B cell (primary cell): Measurements from ENCODE around the gene MYO1H. TPM values are rescaled to one million over a fixed set of nuclear protein-coding genes. Genes with fewer than 3 reads are reported as not detected.

Source experiments
- ATAC-seq: fragments of 200-7000 bp; cut with Tn5 transposase; one replicate; pipeline ENCODE4 v1.10.0; 2021; ENCODE audit warnings: low read depth, mild to moderate bottlenecking, moderate number of reproducible peaks, moderate library complexity
- CTCF ChIA-PET: fragments of 350-600 bp; sonication (Branson Sonifier 250); formaldehyde crosslinking; loops from one replicate; lab custom pipeline; 2021; ENCODE audit warnings: antibody characterized with exemption, inconsistent platforms; lab: Charles Lee
- POLR2A ChIA-PET: fragments of 350-600 bp; sonication (Branson Sonifier 250); formaldehyde crosslinking; loops from one replicate; lab custom pipeline; 2021; ENCODE audit warnings: antibody characterized with exemption; lab: Charles Lee
- DNase-seq: peaks from one replicate; pipeline ENCODE4 v3.0.0; 2013
- H2AFZ ChIP-seq: 2 replicates; pipeline ENCODE4 v1.6.1; 2012; ENCODE audit warnings: mild to moderate bottlenecking, low read depth, low read length; ENCODE audit not compliant: insufficient read depth, poor library complexity, severe bottlenecking
- H3K27ac ChIP-seq, 2 donors: 1 replicate in 1 of 2; 2 replicates in 1 of 2; pipeline ENCODE4 v1.5.1; 2012 to 2013; ENCODE audit warnings: low read length in 2 of 2, mild to moderate bottlenecking in 2 of 2, moderate library complexity in 1 of 2
- H3K27me3 ChIP-seq, 4 experiments: fragments of 200-600 bp in 1 of 4; sonication (generic) in 1 of 4; replicated peaks in 1 of 4; 1 replicate in 2 of 4; 2 replicates in 2 of 4; pipeline versions ENCODE4 v1.6.1 to v1.7.0; 2013 to 2016; ENCODE audit warnings: low read length in 3 of 4, mild to moderate bottlenecking in 2 of 4, mixed read lengths in 1 of 4, moderate library complexity in 1 of 4; ENCODE audit not compliant: insufficient read depth in 4 of 4, control insufficient read depth in 3 of 4; ENCODE audit errors: control extremely low read depth in 1 of 4
- H3K36me3 ChIP-seq, 2 experiments: replicated peaks in 1 of 2; 1 replicate in 1 of 2; 2 replicates in 1 of 2; pipeline versions ENCODE4 v1.6.1 to v1.7.1; 2013; ENCODE audit warnings: low read length in 1 of 2; ENCODE audit not compliant: insufficient read depth in 2 of 2, control insufficient read depth in 1 of 2; ENCODE audit errors: control extremely low read depth in 1 of 2, extremely low read depth in 1 of 2
- H3K4me1 ChIP-seq, 2 donors: fragments of 200-600 bp in 1 of 2; sonication (generic) in 1 of 2; 1 replicate in 1 of 2; 2 replicates in 1 of 2; pipeline versions ENCODE4 v1.5.1 to v1.6.1; 2013 to 2017; ENCODE audit warnings: low read length in 2 of 2; ENCODE audit not compliant: control insufficient read depth in 2 of 2, insufficient read depth in 2 of 2
- H3K4me2 ChIP-seq: replicated peaks from 2 replicates; pipeline ENCODE3; 2012; ENCODE audit warnings: mild to moderate bottlenecking, low read depth, low read length; ENCODE audit not compliant: poor library complexity, severe bottlenecking
- H3K4me3 ChIP-seq, 5 experiments: fragments of 200-600 bp in 1 of 5; sonication (generic) in 1 of 5; 1 replicate in 3 of 5; 2 replicates in 2 of 5; pipeline versions ENCODE4 v1.5.1 to v1.7.0; 2011 to 2016; ENCODE audit warnings: low read length in 4 of 5, mild to moderate bottlenecking in 4 of 5, low read depth in 2 of 5, control low read depth in 1 of 5, moderate library complexity in 1 of 5; ENCODE audit not compliant: insufficient read depth in 1 of 5; ENCODE audit errors: control extremely low read depth in 1 of 5, extremely low read depth in 1 of 5
- H3K79me2 ChIP-seq: fragments of 200-600 bp; sonication (generic); one replicate; pipeline ENCODE4 v1.6.0; 2016; ENCODE audit warnings: low read length; ENCODE audit not compliant: control insufficient read depth, insufficient read depth
- H3K9ac ChIP-seq: fragments of 200-600 bp; sonication (generic); 2 replicates; pipeline ENCODE4 v1.6.1; 2017; ENCODE audit warnings: mild to moderate bottlenecking, low read length, moderate library complexity
- H3K9me3 ChIP-seq, 3 donors: one replicate each; pipeline versions ENCODE4 v1.6.1 to v1.7.1; 2013; ENCODE audit warnings: low read length in 2 of 3; ENCODE audit not compliant: control insufficient read depth in 2 of 3, insufficient read depth in 1 of 3; ENCODE audit errors: control extremely low read depth in 1 of 3
- H4K20me1 ChIP-seq: 2 replicates; pipeline ENCODE4 v1.6.0; 2012; ENCODE audit warnings: mild to moderate bottlenecking, low read length; ENCODE audit not compliant: insufficient read depth, control insufficient read depth, poor library complexity, severe bottlenecking
- H3K27ac Mint-ChIP-seq: one replicate; pipeline ENCODE4 v1.8.0; 2021; ENCODE audit warnings: mixed read lengths
- H3K27me3 Mint-ChIP-seq: one replicate; pipeline ENCODE4 v1.8.0; 2021; ENCODE audit warnings: mixed read lengths
- H3K4me1 Mint-ChIP-seq: one replicate; pipeline ENCODE4 v1.8.0; 2021; ENCODE audit warnings: mixed read lengths
- H3K4me3 Mint-ChIP-seq: one replicate; pipeline ENCODE4 v1.8.0; 2021; ENCODE audit warnings: mixed read lengths
- H3K9me3 Mint-ChIP-seq: one replicate; pipeline ENCODE4 v1.8.0; 2022; ENCODE audit warnings: mixed read lengths; ENCODE audit not compliant: insufficient read depth
- EZH2 ChIP-seq: IDR thresholded peaks from 2 replicates; pipeline ENCODE4 v1.6.1; 2012; ENCODE audit warnings: borderline replicate concordance, low read depth, mild to moderate bottlenecking, moderate library complexity, low read length; ENCODE audit not compliant: insufficient read depth, poor library complexity, severe bottlenecking
- WGBS: methylation state at CpG from one replicate; pipeline ENCODE4 v1.1.5; 2013; ENCODE audit warnings: missing lambda C conversion rate; ENCODE audit not compliant: insufficient coverage; 5-methylcytosine and 5-hydroxymethylcytosine counted together
- intact Hi-C: fragments of 100-400 bp; cut with micrococcal nuclease; formaldehyde crosslinking; loops from one replicate; pipeline ENCODE4 v1.10.0; 2022
- polyA plus RNA-seq: library from polyadenylated mRNA; depleted of rRNA; stranded (reverse); fragments of >200 nt; gene quantifications from 2 replicates; pipeline ENCODE4 v1.2.3, GENCODE V29; 2012
- total RNA-seq, 2 donors: library from RNA; stranded (reverse); fragments of 120-200 nt in 1 of 2; gene quantifications; 1 replicate in 1 of 2; 2 replicates in 1 of 2; pipeline versions ENCODE4 v1.2.3 to v1.2.4, GENCODE V29; 2013 to 2022
- TF ChIP-seq, protein P1 (sequence below): fragments of 200-600 bp; IDR thresholded peaks from one replicate; pipeline ENCODE4 v1.8.0; 2022; ENCODE audit warnings: antibody characterized with exemption, mild to moderate bottlenecking

Gene MYO1H
- total and polyA plus RNA-seq, 2 donors (not counting 1 experiment from before 2014, with no cell fraction given), result not detected

- H3K4me3 Mint-ChIP-seq, result no peak overlapping the region
- peaks cover 8% of the 10 kb centered on the region for H3K79me2 ChIP-seq
- no peaks in the 10 kb centered on the region for H3K27me3 Mint-ChIP-seq
- 100% methylated on average over 1 of the region's 1 CpG for WGBS
- no peaks in the 10 kb centered on the region for H3K9me3 ChIP-seq
- no peaks in the 10 kb centered on the region for H3K4me1 Mint-ChIP-seq
- peaks cover 0 to under 1% of the 10 kb centered on the region in 2 donors for H3K4me1 ChIP-seq
- H3K27me3 ChIP-seq, result no peaks in the 10 kb centered on the region
- H3K9ac ChIP-seq, result no peak overlapping the region
- peaks cover 6% of the 10 kb centered on the region for H4K20me1 ChIP-seq
- no peak overlapping the region for H2AFZ ChIP-seq
- H3K9me3 Mint-ChIP-seq, result no peaks in the 10 kb centered on the region
- no peak overlapping the region for H3K4me3 ChIP-seq
- TF ChIP-seq EZH2, result no peak
- TF ChIP-seq, protein P1, sequence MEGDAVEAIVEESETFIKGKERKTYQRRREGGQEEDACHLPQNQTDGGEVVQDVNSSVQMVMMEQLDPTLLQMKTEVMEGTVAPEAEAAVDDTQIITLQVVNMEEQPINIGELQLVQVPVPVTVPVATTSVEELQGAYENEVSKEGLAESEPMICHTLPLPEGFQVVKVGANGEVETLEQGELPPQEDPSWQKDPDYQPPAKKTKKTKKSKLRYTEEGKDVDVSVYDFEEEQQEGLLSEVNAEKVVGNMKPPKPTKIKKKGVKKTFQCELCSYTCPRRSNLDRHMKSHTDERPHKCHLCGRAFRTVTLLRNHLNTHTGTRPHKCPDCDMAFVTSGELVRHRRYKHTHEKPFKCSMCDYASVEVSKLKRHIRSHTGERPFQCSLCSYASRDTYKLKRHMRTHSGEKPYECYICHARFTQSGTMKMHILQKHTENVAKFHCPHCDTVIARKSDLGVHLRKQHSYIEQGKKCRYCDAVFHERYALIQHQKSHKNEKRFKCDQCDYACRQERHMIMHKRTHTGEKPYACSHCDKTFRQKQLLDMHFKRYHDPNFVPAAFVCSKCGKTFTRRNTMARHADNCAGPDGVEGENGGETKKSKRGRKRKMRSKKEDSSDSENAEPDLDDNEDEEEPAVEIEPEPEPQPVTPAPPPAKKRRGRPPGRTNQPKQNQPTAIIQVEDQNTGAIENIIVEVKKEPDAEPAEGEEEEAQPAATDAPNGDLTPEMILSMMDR, result no peak
- peaks cover 18 to 75% of the 10 kb centered on the region in 2 experiments for H3K36me3 ChIP-seq
- H3K4me2 ChIP-seq, result no peak overlapping the region
- intact Hi-C loops, result no loop called here
- POLR2A ChIA-PET, result no interaction called here
- CTCF ChIA-PET, result interaction anchor here (0.6 kb wide), 1 partner anchor 1741 kb away, joined by 3 read pairs; no protein-coding TSS in a partner anchor
- DNase-seq (no peak), ATAC-seq (no peak)
- no peak overlapping the region for H3K27ac ChIP-seq
- no peak overlapping the region for H3K27ac Mint-ChIP-seq
These were observed 108.0 kb downstream of the MYO1H start for GRCh38 chr12:109455706-109456105.

DNA sequence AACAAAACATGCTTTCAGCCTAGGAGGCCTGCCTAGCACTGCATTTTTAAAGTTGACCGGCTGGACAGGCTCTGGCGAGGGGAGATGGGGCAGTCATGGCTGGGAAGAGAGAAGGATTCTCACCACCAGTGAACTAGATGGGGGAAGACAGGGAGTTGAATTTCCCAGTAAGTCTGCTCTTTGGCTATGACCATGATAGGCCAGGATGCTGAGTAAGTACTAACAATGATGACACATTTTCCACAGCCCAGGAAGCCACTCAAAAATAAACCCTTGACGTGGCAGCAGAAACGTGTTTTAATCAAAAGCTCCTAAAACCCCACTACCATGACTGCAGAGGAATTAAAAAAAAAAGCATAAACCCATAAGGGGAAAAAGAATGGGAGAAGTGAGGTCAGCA lies 110.4 kb downstream of the MYO1H start:
- Mint-ChIP-seq H3K4me1 (peaks cover 18% of the 10 kb centered on the region), H3K9me3 (no peaks in the 10 kb centered on the region), H3K27ac (no peak overlapping the region), H3K27me3 (no peaks in the 10 kb centered on the region), H3K4me3 (no peak overlapping the region)
- H3K9ac ChIP-seq, result no peak overlapping the region
- H3K27ac ChIP-seq, result no peak overlapping the region
- H3K4me2 ChIP-seq, result no peak overlapping the region
- peaks cover 18 to 55% of the 10 kb centered on the region in 2 experiments for H3K36me3 ChIP-seq
- ChIA-PET CTCF (no interaction called here), POLR2A (no interaction called here)
- H3K27me3 ChIP-seq, result no peaks in the 10 kb centered on the region
- H4K20me1 ChIP-seq, result peaks cover 10% of the 10 kb centered on the region
- H3K4me1 ChIP-seq, result peaks cover 8 to 11% of the 10 kb centered on the region in 2 donors
- intact Hi-C loops, result no loop called here
- no peak overlapping the region for H2AFZ ChIP-seq
- no peak for TF ChIP-seq EZH2
- TF ChIP-seq, protein P1, result no peak
- DNase-seq, result no peak
- 83% methylated on average over 1 of the region's 4 CpGs for WGBS
- no peak for ATAC-seq
- no peak overlapping the region for H3K4me3 ChIP-seq
- peaks cover 30% of the 10 kb centered on the region for H3K79me2 ChIP-seq
- no peaks in the 10 kb centered on the region for H3K9me3 ChIP-seq
